ENCODE data around the gene TTYH2.

TTYH2 gene

GRCh38 chr17:74212913-74213791, at the start of gene TTYH2:
TSS of gene TTYH2 (plus strand) at chr17:74213571. CDS start at chr17:74213588, 17 bp downstream.
- DNase-seq (ENCODE audit: low read depth in 2 of 2) = peak; percentile 85 to 92
- H3K4me3 ChIP-seq (replicated peaks in 1 of 2; ENCODE audit: low read depth in 2 of 2, low read length in 2 of 2) = peak within 1 kb of the TSS; percentile 60 to 74
- TF ChIP-seq, protein P1, sequence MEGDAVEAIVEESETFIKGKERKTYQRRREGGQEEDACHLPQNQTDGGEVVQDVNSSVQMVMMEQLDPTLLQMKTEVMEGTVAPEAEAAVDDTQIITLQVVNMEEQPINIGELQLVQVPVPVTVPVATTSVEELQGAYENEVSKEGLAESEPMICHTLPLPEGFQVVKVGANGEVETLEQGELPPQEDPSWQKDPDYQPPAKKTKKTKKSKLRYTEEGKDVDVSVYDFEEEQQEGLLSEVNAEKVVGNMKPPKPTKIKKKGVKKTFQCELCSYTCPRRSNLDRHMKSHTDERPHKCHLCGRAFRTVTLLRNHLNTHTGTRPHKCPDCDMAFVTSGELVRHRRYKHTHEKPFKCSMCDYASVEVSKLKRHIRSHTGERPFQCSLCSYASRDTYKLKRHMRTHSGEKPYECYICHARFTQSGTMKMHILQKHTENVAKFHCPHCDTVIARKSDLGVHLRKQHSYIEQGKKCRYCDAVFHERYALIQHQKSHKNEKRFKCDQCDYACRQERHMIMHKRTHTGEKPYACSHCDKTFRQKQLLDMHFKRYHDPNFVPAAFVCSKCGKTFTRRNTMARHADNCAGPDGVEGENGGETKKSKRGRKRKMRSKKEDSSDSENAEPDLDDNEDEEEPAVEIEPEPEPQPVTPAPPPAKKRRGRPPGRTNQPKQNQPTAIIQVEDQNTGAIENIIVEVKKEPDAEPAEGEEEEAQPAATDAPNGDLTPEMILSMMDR (IDR thresholded peaks at IDR 0.05; ENCODE audit: low read depth, low read length) = peak; percentile 52

- H3K4me3 ChIP-seq (replicated peaks in 1 of 2; ENCODE audit: low read depth in 2 of 2, low read length in 2 of 2) = no peak overlapping the region
- DNase-seq (ENCODE audit: low read depth in 2 of 2) = no peak
- TF ChIP-seq, protein P1 (IDR thresholded peaks at IDR 0.05; ENCODE audit: low read depth, low read length) = no peak
These were observed 49.5 kb upstream of the TTYH2 start for GRCh38 chr17:74163836-74164235.

GRCh38 chr17:74164446-74165045, 48.8 kb upstream of the TTYH2 start:
- TF ChIP-seq, protein P1 (IDR thresholded peaks at IDR 0.05; ENCODE audit: low read depth, low read length) = no peak
- no peak overlapping the region for H3K4me3 ChIP-seq (replicated peaks in 1 of 2; ENCODE audit: low read depth in 2 of 2, low read length in 2 of 2)
- no peak for DNase-seq (ENCODE audit: low read depth in 2 of 2)

DNA sequence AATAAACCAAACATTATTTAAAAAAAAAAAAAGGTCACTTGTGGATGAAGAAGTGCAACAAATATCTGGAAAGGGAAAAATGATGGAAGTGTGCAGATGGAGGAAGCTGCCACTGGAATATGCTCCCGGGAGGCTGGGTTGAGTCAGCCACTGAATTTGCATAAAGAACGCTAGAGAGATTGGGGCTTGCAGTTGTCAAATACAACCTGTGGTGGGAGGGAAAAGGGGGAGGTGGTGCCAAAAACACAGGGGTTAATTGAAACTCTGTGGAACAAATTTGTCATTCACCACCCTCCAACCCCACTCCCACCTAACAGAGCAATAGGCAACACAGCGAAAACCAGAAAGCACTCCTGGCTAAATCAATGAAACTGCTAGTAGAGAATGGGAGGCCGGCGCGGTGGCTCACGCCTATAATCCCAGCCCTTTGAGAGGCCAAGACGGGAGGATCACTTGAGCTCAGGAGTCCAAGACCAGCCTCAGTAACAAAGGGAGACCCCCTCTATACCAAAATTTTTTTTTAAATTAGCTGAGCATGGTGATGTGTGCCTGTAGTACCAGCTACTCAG, 47.5 kb upstream of the TTYH2 start:
- TF ChIP-seq, protein P1 (IDR thresholded peaks at IDR 0.05; ENCODE audit: low read depth, low read length) = no peak
- DNase-seq (ENCODE audit: low read depth in 2 of 2) = no peak
- no peak overlapping the region for H3K4me3 ChIP-seq (replicated peaks in 1 of 2; ENCODE audit: low read depth in 2 of 2, low read length in 2 of 2)

GRCh38 chr17:74170924-74171323, 42.4 kb upstream of the TTYH2 start:
- TF ChIP-seq, protein P1 (IDR thresholded peaks at IDR 0.05; ENCODE audit: low read depth, low read length) = no peak
- H3K4me3 ChIP-seq (replicated peaks in 1 of 2; ENCODE audit: low read depth in 2 of 2, low read length in 2 of 2) = no peak overlapping the region
- no peak for DNase-seq (ENCODE audit: low read depth in 2 of 2)

DNA sequence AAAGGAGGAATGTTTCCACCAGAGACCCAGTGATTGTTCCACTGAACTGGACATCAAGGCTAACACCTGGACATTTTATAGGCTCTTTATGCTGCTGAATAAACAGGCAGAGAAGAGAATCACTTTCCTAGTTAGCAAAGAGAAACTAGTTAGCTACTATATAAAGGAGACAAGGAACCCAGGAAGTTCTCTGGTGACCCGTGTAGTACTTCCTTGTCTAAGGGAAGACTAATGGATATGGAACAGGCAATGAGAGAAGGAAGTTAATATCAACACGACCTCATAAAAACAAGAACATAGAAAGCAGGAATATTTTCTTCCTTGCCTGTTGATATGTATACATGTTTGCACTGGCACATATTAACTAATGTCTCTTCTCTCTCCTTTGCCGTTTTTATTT, 40.7 kb upstream of the TTYH2 start:
- DNase-seq (ENCODE audit: low read depth in 2 of 2) = no peak
- no peak overlapping the region for H3K4me3 ChIP-seq (replicated peaks in 1 of 2; ENCODE audit: low read depth in 2 of 2, low read length in 2 of 2)
- TF ChIP-seq, protein P1 (IDR thresholded peaks at IDR 0.05; ENCODE audit: low read depth, low read length) = no peak

Data from cardiac fibroblast (primary cell).